Fibroblast of peridontal ligament (primary cell): ENCODE results near the gene ZFP69B.
A peak's percentile ranks its signal among the peaks of the same experiment; 100 is the strongest.

Source experiments
- DNase-seq: peaks from one replicate; pipeline ENCODE4 v3.0.0-alpha.2; 2010; ENCODE audit errors: extremely low read depth

Gene ZFP69B

GRCh38 chr1:40449684-40450494, at the start of gene ZFP69B:
ZFP69B (plus strand) TSS chr1:40450476; CDS start chr1:40450962, 486 bp downstream.
- peak; percentile 86 for DNase-seq

- DNase-seq = no peak
These were observed 48.6 kb upstream of the ZFP69B start for GRCh38 chr1:40401473-40402201.

- DNase-seq = peak; percentile 85
These were observed 45.4 kb upstream of the ZFP69B start for GRCh38 chr1:40404670-40405462.

GRCh38 chr1:40405812-40406211, 44.5 kb upstream of the ZFP69B start:
- no peak for DNase-seq

GRCh38 chr1:40407453-40407852, 42.8 kb upstream of the ZFP69B start:
- DNase-seq = no peak

GRCh38 chr1:40409467-40409866, 40.8 kb upstream of the ZFP69B start:
- DNase-seq = no peak

GRCh38 chr1:40411294-40411693, 39.0 kb upstream of the ZFP69B start:
- no peak for DNase-seq

- no peak for DNase-seq
These were observed 38.4 kb upstream of the ZFP69B start for GRCh38 chr1:40411843-40412242.

GRCh38 chr1:40413527-40414252, 36.6 kb upstream of the ZFP69B start:
- no peak for DNase-seq

- DNase-seq = no peak
These were observed 35.9 kb upstream of the ZFP69B start for GRCh38 chr1:40414331-40414730.

GRCh38 chr1:40416709-40417108, 33.6 kb upstream of the ZFP69B start:
- no peak for DNase-seq

GRCh38 chr1:40421431-40422384, 28.6 kb upstream of the ZFP69B start:
- peak; percentile 16 for DNase-seq

- DNase-seq = no peak
These were observed 27.5 kb upstream of the ZFP69B start for GRCh38 chr1:40422630-40423263.

GRCh38 chr1:40423264-40423642, 27.0 kb upstream of the ZFP69B start:
- no peak for DNase-seq

- DNase-seq = no peak
These were observed 26.2 kb upstream of the ZFP69B start for GRCh38 chr1:40423951-40424618.

- DNase-seq = no peak
These were observed 25.1 kb upstream of the ZFP69B start for GRCh38 chr1:40425198-40425597.

GRCh38 chr1:40431385-40431784, 18.9 kb upstream of the ZFP69B start:
- no peak for DNase-seq

- peak; percentile 34 for DNase-seq
These were observed 17.5 kb upstream of the ZFP69B start for GRCh38 chr1:40432644-40433390.

- no peak for DNase-seq
These were observed 14.8 kb upstream of the ZFP69B start for GRCh38 chr1:40435471-40435870.
